ENCODE measurements around the gene RFTN1.

DNA sequence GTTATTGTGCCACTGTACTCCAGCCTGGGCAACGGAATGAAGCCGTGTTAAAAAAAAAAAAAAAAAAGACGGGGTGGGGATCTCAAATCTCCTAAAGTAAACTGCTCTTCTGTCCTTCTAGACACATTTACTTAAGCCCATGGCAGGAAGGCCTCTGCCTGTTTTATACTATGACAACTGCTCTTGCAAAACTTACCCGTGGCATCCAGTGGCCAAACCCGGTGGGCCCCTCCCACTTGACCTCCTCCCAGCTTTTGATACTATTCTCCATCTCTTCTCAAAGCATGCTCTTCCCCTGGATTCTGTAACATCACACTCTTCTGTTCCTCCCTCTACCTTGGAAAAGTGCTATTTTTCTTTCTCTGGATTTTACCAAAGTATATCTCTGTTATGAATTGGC lies 112.2 kb downstream of the RFTN1 start:
- TF ChIP-seq, protein P1, sequence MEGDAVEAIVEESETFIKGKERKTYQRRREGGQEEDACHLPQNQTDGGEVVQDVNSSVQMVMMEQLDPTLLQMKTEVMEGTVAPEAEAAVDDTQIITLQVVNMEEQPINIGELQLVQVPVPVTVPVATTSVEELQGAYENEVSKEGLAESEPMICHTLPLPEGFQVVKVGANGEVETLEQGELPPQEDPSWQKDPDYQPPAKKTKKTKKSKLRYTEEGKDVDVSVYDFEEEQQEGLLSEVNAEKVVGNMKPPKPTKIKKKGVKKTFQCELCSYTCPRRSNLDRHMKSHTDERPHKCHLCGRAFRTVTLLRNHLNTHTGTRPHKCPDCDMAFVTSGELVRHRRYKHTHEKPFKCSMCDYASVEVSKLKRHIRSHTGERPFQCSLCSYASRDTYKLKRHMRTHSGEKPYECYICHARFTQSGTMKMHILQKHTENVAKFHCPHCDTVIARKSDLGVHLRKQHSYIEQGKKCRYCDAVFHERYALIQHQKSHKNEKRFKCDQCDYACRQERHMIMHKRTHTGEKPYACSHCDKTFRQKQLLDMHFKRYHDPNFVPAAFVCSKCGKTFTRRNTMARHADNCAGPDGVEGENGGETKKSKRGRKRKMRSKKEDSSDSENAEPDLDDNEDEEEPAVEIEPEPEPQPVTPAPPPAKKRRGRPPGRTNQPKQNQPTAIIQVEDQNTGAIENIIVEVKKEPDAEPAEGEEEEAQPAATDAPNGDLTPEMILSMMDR (IDR thresholded peaks at IDR 0.05), result no peak
- no peak for TF ChIP-seq POLR2A (IDR thresholded peaks at IDR 0.05)

All from ovary (tissue), 3 donors.